Skin epidermis (tissue), 12 donors: ENCODE data around the gene RABGGTA.

Experiments used
- H3K27ac ChIP-seq, 21 experiments: fragments of 200-600 bp; sonication (generic) in 11 of 21; one replicate each; pipeline ENCODE4 v1.5.0; 2020; ENCODE audit warnings: mild to moderate bottlenecking in 3 of 21, inconsistent platforms in 2 of 21, moderate library complexity in 2 of 21
- H3K4me3 ChIP-seq, 7 experiments: fragments of 200-600 bp; sonication (generic) in 2 of 7; one replicate each; pipeline ENCODE4 v1.5.0; 2020; ENCODE audit warnings: inconsistent platforms in 2 of 7, mild to moderate bottlenecking in 2 of 7, moderate library complexity in 1 of 7

RABGGTA gene

DNA sequence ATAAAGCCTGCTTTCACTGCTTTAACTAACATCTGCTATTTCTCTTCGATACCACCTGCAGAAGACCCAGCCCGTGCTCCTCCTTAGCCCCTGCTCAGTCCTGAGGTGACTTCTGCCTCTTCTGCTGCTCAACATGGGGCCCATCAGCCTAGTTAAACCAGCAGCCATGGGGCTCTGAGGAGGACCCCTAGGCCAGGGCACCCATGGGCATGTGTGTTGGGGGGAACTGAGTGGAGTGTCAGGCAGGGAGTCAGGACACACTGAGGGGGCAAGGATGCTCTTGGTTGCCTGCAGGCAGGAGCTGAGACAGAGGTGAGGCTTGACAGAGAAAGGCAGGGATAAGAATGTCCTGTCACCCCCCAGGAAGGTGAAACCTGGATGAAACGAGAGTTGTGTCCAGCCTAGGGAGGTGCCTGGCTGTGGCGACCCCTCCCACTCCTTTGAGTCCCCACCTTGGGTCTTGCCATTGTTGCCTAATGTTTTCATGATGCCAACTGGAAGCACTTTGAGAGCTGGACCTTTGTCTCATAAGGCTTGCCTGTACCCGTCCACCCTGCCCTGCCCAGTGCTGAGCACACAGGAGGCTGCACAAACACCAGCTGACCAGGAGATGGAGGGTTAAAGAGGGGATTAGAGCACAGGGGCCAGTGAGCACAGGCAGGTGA lies 12.5 kb upstream of the RABGGTA start:
- H3K27ac ChIP-seq, result peak overlapping the region in 1 of 21 experiments; percentile 55
- H3K4me3 ChIP-seq, result no peak overlapping the region

DNA sequence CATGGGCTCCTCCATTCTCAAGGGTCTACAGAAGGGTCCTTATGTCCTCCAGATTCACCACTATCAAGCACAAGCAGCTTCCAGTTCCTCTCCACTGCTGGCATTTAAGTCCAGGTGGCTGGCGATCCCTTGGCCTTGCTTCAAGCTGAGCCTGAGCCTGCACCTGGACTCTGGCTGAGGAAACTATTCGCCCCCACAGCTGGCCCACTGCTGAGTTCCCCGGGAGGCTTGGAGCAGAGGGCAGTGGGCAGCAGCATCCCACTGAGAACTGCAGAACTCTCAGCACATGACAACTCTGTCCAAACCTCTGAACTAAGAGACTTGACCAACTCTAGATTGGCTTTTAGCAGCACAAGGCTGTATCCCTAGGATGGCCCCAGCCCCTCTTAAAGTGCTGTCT lies 11.3 kb upstream of the RABGGTA start:
- H3K27ac ChIP-seq, result peak overlapping the region in 1 of 21 experiments; percentile 29
- no peak overlapping the region for H3K4me3 ChIP-seq

DNA sequence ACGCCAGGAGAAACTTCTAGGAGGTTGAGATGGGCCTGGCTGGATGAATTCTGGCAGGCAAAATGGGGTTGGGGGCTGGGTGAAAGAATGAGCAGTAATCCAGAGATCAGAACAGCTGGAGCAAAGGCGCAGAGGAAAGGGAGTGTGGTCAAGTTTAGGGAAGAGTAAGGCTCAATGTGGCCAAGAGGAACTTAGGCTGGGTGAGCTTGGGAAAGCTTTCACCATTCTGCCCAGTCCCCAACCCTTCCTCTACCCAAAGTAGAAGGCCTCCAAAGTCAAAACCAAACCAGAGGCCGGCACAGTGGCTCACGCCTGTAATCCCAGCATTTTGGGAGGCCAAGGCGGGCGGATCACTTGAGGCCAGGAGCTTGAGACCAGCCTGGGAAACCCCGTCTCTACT lies 10.2 kb upstream of the RABGGTA start:
- Histone ChIP-seq H3K4me3 (no peak overlapping the region), H3K27ac (peak overlapping the region in 3 of 21 experiments; percentile 22 to 76 (median 29))

DNA sequence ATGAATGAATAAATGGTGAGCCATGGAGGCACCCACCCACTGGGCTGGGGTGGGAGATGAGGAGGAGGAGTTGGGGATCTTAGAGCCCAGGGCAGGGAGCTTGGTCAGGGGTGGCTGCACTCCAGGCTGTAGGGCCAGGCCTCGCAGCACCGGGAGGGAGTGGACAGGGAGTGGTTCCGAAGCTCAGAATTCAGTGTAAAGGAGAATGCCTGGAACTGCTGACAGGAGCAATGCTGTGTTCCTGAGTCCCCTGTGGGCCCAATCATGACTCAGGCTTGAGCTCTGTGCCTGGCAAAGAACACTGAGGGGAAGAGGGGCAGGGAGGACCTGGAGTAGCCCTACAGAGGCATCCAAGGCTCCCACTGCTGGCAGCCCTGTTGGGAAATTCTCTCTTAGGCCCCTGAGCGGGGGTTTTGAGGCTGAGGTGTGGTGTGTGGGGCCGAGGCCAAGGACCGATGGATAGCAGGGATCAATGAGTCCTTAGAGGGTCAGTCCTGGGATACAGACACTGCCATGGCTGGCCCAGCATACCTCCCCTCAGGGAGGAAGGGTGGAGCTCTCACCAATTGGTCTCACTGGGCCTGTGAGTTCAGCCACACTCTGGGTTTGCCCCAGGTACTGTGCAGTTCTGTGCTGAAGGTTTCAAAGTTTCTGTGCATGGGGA lies 9.5 kb upstream of the RABGGTA start:
- H3K27ac ChIP-seq, result peak overlapping the region in 8 of 21 experiments; percentile 5 to 58 (median 30)

DNA sequence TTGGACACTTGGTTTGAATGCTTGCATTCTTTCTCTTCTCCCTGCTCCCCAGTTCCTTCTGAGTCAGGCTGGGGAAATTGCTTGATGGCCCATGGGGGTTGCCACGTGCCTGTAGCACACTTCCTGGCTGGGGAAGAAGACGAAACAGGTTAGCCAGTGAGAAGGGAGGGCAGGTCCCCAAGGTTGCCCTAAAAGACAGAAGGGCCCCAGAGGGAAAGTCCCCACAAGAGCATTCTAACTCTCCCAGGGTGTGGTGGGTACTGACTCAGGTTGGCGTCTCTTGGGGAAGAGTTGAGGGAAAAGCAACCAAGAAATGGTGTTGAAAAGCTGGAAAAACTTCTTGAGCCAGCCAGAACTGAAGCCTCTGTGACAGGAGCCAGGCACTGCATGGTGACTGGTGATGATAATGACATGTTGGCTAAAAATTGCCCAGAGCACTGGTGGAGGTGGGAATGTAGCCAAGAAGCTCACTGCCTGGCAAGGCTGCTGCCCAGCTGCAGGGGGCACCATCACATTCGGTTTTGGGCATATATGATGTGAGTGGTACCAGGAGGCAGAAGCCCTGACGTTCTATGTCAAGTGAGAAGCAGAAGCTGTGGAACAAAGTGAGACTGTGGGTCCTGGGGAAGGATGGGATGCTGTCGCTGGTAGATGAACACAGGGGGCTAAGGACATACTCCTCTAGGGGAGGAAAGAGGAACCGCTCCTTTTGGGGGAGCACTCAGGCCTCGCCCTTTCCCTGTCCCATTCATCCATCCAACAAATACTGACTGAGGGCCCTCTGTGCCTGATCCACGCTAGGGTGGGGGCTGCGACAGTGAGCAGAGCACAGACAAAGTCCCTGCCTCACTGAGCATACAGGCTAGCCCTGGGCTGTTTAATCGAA lies 8.1 kb upstream of the RABGGTA start:
- Histone ChIP-seq H3K27ac (peak overlapping the region in 15 of 21 experiments; percentile 4 to 71 (median 31)), H3K4me3 (no peak overlapping the region)

More for the DNA sequence above, 9.5 kb upstream of the RABGGTA start:
- H3K4me3 ChIP-seq, result no peak overlapping the region

DNA sequence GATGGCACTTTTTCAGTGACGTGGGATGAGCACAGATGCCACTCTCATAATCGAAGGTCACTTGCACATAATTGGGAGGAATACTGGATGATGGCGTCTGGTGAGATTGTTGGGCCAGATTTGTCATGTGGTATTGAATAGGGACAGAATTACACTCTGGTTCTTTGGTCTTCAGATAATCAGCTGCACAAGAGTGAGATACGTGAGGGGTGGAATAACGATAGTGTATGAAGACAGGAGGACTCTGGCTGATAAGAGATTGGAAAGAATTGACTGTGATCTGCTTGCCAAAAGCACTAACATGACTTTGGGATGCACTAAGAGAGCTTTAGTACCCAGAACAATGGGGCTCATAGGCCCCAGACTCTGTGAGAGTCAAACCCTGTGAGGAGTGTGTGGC lies 7.0 kb upstream of the RABGGTA start:
- peak overlapping the region in 9 of 21 experiments; percentile 20 to 71 (median 38) for H3K27ac ChIP-seq
- H3K4me3 ChIP-seq, result no peak overlapping the region

DNA sequence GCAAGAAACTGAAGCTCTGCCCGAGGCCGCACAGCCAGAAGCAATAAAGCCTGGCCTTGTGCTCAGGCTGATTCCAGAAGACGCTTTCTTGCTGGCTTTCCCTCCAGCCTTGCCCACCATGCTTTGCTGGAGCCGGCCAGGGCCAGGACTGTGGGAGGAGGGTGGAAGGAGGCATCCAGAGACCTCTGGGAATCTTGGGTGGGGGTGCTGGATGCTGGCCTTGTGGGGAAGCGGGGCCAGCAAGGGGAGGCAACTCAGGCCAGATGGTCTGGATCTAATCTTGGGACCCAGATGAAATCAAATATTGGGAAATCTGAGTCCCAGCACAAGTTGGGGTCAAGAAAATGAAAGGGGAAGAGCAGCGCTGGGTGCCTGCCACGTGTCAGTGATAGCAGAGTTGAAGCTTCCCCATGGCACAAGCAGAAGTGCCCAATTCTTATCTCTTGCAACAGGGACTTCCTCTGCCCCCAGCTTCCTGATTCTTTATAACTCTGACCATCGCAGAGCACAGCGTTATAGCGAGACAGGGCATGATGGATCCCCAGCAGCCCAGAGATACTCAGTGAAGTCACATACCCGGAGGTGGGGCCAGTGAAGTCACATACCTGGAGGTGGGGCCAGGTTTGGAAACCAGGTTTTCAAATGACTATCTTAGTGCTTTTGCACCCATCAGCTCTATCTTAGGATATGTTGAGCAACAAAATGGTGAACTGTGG lies 6.4 kb upstream of the RABGGTA start:
- Histone ChIP-seq H3K4me3 (no peak overlapping the region), H3K27ac (peak overlapping the region in 16 of 21 experiments; percentile 5 to 70 (median 43))

DNA sequence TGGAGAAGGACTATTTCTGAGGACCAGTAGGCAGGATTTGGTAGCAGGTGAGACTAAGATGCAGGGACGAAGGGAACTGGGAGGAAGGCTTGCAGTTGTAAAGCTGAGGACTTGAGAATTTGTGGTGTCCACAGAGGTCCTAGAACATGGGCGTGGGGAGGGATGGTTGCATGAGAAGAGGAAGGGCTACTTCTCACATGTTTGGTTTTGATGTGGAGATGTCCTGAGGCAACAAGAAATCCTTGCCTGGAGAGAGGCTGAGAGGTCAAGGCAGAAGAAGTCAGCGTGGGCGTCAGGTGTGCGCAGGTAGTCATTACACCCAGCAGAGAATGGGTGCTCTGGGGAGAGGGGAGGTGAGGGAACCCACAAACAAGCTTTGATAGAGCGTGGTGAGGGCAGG lies 5.7 kb upstream of the RABGGTA start:
- Histone ChIP-seq H3K27ac (peak overlapping the region in 16 of 21 experiments; percentile 2 to 70 (median 43)), H3K4me3 (no peak overlapping the region)

DNA sequence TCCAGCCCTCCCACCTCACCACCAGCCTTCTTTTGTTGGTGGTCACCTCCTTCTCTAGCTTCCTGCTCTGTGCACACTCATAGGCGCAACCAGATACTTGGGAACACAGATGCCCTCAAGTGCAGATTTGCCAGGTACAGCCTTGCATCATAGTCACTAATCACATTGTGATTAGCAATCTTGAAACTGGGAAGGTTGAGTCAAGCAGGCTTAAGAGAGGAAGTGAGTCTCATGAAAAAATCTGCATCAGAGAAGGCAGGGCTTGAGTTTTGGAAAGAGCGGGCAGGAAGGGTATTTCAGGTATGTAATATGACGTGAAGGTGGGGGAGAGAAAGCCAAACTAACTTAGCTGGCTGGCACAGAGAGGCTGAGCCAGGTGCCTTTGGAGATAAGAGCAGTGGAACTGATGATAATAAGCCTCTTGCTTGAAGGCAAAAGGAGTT lies 2.7 kb upstream of the RABGGTA start:
- peak overlapping the region in 17 of 21 experiments; percentile 55 to 100 (median 72) for H3K27ac ChIP-seq
- no peak overlapping the region for H3K4me3 ChIP-seq

DNA sequence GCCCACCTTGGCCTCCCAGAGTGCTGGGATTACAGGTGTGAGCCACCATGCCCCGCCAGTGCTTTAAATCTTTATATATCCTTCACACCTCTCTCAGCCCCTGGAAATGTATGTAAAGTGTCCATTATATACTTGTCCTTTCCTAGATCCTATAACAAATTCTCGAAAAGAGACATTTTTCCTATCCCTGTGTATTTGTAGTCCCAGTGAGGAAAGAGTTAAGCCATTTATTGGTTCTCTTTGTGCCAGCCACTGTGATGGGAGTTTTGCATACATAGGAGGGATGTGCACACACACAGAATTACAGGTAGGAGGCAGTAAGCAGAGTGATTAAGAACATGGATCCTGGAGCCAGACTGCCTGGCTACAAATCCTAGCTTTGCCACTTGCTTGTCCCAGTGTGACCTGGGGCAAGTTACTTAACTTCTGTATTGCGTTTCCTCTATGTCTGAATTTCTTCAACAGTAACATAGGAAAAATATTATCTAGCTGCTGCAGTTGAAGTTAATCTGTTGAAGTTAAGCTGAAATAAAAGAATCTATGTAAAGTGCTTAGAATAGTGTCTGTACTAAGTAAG lies 2.1 kb upstream of the RABGGTA start:
- Histone ChIP-seq H3K4me3 (no peak overlapping the region), H3K27ac (peak overlapping the region in 19 of 21 experiments; percentile 13 to 100 (median 66))

DNA sequence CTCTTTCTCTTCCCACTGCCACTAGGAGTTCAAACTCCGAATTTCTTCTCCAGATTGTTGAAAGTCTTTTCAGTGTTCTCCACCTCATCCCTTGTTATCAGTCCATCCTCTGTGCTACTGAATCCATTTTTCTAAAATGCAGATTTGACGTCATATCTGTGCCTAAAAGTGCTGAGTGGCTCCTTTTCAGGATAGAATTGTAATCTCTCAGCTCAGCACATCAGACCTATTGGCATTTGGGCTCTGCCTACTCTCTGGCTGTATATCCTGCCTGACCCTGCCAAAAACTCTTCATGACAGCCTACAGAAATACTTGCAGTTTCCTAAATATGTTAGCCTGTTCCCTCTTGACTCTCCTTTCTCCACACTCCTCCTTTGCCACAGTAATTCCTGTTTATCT lies 1.1 kb upstream of the RABGGTA start:
- Histone ChIP-seq H3K4me3 (no peak overlapping the region), H3K27ac (peak overlapping the region in 13 of 21 experiments; percentile 83 to 100 (median 99))

DNA sequence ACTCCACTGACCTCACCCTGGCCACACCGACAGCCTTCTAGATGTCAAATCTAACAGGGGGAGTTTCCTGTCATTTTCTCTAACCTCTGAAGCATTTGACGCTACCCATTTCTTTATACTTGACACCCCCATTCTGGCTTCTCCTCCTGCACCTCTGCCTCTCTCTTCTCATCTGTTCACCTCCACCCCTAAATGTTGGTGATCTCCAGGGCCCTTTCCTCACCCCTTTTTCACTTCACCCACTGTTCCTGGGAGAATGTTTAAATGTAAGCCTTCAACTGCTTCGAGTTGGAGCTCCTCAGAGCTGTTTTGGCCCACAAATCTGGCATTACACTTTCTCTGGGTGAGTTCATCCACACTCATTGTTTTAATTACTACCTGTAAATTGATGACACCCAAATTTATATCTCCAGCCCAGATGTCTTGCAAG lies 452 bp upstream of the RABGGTA start:
- H3K27ac ChIP-seq, result peak overlapping the region; percentile 95 to 100 (median 99)
- peak overlapping the region; percentile 69 to 89 (median 71) for H3K4me3 ChIP-seq

DNA sequence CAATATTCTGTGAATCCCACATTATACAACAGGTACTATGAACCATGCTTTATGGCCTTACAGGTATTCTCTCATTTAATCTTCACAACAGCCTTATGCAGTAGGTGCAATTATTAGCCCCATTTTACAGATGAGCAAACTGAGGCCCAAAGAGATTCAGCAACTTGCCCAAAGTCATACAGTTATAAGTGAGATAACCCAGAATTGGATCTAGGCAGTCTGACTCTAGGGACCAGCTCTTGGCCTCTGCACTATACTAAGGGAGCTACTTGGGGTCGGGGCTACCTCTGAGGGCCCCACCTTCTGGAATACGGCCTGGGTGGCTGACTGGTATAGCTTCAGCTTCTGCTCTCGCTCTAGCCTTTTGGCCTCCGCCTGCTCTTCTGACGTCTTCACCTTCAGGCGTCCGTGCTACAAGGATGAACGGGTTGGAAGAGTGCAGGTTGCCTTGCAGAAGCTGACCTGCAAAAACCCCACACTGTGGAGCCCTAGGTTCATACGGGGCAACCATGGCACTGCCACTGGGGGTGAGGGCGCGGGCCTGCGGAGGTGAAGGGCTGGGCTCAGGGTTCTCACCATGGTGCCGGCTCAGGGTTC lies 762 bp downstream of the RABGGTA start:
- H3K27ac ChIP-seq, result peak overlapping the region; percentile 95 to 100 (median 99)

DNA sequence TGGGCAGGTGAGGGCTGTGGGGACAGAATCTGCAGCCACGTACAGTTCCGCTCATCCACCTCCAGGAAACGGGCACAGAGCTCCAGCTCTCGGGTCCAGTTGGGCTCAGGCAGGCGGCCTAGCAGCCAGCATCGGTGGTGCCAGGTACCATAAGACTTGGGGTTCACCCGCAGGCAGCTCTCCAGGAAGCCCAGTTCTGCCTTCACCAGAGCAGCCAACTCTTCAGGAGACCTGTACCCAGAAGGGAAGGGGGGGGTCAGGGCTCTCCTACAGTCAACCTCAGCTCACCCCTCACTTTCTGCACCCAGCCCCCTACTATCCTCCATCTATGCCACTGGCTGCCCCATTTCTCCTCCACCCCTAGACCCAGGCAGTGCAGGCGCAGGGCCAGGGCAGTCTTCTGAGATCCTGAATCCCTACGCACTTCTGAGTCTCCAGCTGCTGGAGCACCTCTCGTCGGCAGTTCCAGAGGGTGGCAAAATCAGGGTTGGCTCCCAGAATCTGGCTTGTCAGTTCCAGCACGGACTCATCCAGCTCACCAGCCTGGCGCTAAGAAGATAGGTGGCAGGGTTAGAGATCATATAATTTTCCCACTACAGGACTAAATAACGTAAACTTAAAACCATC lies 1.4 kb downstream of the RABGGTA start:
- Histone ChIP-seq H3K27ac (peak overlapping the region in 3 of 21 experiments; percentile 19 to 100 (median 100)), H3K4me3 (no peak overlapping the region)

More for the DNA sequence above, 762 bp downstream of the RABGGTA start:
- H3K4me3 ChIP-seq, result peak overlapping the region; percentile 69 to 89 (median 71)

DNA sequence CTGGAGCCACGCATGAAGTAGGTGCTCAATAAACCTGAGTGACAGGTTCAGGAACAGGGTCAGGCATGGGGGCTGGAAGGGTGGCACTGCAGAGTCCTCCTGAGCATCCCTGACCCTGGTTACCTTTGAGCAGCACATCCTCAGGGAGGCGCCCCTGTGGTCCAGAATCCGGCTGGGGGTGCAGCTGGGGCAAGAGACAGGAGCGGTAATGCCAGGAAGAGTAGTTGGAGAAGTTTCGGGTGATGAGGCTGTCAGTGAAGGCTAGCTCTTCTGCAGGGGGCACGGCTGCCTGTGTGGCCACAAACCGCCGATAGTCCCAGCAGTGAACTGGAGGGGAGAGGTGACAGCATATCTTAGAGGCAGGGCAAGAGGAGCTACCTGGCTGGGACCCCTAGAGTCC lies 2.0 kb downstream of the RABGGTA start:
- H3K4me3 ChIP-seq, result no peak overlapping the region
- H3K27ac ChIP-seq, result no peak overlapping the region

DNA sequence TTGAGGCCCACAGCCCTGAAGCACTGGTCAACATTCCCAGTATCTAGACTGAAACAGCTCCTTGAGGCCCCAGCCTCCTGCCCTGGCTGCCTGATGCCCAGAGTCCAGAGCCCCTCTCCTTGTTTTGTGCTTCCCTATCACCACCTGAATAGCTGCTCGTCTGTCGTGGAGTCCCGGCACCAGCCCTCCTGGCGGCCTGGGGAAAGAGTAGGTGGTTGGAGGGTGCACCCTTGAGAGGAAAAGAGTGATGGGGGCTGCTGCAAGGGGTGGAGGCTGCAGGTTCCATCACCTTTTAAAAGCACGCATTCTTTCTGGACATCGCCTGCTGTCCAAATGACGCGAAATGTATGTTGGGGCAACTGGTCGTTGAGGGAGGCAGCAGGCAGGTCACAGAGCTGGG lies 3.2 kb downstream of the RABGGTA start:
- no peak overlapping the region for H3K27ac ChIP-seq
- no peak overlapping the region for H3K4me3 ChIP-seq

DNA sequence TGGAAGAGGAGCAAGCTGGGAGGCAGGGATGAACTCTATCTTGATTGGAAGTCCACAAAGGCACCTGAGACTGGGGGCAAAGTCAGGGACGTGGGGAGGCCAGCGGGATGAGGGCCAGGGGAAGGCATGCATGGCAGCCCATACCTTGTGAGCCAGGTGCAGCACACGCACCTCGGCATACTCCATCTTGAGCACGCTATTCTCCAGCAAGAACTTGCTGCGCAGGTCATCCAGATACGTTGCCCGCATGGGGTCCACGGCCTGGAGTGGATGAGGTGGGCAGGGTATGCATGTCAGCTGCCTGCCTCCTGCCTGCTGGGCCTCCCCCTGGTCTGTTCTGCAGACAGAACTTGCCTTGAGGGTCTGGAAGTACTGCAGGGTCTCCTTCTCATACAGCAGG lies 3.9 kb downstream of the RABGGTA start:
- no peak overlapping the region for H3K4me3 ChIP-seq

More for the DNA sequence above, 3.9 kb downstream of the RABGGTA start:
- H3K27ac ChIP-seq, result no peak overlapping the region
